Limb (tissue), 2 donors: Measurements from ENCODE around the gene CEP131.

Experiments
- DNase-seq, 2 donors: peaks; one replicate each; pipeline ENCODE4 v3.0.0-alpha.2; 2016; ENCODE audit errors: extremely low spot score in 2 of 2

Gene CEP131

DNA sequence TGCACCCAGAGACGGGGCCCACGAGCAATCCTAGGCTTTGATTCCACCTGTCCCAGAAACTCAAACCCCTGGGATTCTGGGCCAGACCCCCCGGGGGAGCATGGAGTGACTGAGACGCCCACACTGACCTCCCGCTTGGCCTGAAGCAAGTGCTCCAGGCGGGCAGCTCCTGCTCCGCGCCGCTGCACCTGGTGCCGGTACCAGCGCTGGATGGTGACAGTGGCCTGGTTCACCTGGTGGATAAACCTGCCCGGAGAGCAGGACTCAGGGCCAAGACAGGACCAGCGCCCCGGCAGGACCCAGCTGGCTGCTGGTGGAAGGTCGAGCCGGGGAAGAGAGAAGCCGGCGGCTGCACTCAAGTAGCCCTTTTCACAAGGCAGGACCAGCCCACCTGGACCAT lies 22.6 kb downstream of the CEP131 start:
- DNase-seq, result no peak

DNA sequence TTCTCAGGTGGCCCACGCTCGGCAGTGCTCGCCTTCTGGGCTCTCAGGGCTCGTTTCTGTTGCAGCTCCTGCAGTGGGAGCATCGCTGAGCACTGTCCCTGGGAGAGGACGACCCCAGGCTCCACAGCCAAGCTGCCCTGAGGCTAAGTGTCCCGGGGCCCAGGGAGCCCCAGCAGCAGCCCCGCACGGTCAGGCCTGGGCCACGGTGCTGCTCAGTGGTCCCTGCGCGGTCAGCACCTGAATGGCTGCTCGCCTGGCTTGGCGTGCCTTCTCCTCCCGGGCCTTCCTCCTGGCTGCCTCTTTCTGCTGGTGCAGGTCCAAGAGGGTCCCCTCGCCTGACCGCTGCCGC lies 23.3 kb downstream of the CEP131 start:
- no peak for DNase-seq

DNA sequence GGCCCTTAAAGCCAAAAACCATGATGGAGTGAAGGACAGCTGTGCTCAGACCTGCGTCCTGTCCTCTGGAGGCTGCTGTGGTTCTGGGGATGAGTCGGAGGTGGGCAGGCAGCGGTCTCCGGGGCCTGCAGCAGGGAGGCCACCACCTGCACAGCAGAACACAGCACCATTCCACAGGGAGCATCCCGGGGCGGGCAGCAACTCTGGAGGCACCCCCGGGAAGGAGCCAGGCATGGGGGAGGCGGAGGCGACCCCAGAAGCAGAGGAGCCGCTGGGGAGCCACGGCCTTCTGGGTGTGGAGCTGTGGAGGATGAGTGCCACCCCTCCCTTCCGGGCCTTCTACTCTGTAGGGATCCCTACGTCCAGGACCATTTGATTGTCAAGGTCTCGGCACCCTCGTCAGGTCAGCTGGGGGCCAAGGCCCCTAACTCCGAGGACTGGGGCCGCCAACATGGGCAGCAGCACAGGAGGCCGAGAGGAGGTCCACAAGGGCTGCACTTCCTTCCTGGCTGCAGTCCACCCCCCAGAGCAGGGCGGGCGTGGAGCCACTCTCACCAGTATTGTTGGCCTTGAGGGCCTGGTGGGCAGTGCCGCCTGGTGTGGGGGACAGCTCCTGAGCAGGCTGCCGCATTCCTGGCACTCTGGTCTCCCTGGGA lies 23.8 kb downstream of the CEP131 start:
- DNase-seq, result no peak

DNA sequence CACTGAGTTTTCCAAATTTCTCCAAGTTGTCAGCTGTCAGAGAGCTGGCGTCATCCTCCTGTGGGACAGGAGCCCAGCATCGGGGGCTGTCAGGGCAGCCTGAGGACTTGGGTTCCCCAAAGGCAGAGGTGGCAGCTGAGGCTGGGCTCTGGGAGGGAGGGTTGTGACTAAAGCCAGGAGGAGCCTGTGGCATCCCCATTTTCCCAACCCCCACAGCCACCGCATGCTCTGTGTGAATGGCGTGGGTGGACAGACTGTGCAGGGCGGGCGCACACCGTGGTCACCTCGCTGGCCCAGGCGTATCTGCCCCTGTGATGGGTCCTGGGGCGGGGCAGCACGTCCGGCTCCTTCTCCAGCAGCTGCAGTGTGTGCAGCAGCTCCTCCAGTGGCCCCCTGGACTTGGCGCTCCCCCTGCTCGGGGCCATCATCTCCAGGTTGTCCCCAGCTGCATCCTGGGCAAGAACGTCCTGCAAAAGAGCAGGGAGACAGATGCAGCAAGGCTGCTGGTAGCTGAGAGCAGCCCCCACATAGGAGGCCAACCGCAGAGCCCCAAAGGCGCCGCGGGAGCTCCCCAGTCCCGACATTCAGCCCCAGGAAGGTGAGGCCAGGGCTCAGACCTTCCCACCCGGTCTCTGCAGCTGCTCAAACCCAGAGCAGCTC lies 24.8 kb downstream of the CEP131 start:
- DNase-seq, result no peak

DNA sequence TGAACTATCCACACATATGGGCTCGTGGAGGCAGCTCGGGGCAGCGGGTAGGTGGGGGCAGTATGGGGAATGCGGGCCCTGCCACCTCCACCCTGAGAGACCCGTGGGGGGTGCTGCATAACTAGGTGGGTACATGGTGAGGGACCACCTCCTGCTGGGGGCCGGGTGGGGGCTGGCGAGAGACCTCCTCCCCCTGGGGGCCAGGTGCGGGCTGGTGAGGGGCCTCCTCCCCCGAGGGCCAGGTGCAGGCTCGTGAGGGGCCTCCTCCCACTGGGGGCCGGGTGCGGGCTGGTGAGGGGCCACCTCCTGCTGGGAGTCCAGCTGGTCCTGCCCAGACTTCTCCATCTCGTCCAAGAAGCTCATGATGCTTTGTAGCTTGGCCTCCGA lies 25.4 kb downstream of the CEP131 start:
- no peak for DNase-seq

DNA sequence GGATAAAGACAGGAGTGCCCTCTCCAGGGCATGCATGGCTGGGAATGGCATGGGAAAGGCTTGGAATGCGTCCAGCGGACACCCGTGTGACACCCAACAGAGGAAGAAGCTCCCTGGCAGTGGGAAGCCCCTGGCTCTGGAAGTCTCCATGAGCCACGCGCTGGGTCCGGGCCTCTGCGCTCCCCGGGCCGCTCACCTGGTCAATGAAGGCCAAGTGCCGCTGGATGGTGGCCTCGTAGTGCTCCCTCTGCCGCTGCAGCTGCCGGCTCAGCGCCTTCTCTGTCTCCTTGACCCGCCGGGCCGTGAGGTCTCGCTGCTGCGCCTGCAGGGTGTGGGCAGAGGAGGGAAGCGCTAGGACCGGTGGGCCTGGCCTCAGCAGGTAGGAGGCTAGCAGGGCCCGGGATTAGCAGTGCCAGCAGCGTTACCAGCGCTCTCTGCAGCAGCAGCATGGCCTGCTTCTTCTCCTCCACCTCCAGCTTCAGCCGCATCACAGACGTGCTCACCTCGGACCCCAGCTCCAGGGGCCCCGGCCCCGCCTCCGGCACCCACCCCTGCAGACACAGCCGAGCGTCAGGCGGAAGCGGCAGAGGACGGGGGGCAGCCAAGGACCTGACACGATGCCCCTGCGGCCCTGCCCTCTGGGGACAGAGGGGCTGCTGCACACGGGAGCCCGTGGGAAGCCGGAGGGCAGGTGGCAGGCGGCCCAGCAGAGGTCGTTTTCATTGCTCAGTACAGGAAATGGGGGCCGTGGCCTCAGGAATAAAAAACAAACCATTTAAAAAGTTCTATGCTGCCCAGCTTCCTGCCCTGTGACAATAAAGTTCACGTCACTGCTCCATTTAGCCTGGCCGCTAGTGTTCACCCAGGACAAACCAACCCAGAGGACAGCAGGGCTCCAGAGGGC lies 26.0 kb downstream of the CEP131 start:
- DNase-seq, result no peak

DNA sequence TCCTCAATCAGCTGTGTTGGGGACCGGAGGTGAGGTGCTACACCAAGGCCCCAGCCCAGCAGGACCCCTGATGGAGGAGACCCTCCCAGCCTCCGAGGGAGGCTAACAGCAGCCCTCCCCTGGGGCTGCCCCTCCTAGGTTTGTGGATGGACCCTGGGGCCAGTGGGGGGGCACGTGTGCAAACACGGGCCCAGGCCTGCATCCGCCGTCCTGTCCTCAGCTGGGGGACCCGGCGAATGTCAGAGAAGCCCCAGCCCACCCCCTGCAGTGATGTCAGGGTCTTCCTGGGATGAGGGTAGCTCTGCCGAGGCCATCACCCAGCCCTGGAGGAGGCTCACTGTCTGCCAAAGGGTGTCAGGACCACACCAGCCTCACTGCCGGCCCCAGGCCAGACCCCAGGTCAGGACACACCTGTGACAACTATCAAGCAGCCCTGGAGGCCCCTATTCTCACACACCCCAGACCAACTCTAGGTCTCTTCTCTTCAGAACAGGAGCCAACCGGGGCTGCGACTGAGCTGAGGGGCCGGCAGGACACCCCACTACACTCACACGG lies 26.7 kb downstream of the CEP131 start:
- no peak for DNase-seq

DNA sequence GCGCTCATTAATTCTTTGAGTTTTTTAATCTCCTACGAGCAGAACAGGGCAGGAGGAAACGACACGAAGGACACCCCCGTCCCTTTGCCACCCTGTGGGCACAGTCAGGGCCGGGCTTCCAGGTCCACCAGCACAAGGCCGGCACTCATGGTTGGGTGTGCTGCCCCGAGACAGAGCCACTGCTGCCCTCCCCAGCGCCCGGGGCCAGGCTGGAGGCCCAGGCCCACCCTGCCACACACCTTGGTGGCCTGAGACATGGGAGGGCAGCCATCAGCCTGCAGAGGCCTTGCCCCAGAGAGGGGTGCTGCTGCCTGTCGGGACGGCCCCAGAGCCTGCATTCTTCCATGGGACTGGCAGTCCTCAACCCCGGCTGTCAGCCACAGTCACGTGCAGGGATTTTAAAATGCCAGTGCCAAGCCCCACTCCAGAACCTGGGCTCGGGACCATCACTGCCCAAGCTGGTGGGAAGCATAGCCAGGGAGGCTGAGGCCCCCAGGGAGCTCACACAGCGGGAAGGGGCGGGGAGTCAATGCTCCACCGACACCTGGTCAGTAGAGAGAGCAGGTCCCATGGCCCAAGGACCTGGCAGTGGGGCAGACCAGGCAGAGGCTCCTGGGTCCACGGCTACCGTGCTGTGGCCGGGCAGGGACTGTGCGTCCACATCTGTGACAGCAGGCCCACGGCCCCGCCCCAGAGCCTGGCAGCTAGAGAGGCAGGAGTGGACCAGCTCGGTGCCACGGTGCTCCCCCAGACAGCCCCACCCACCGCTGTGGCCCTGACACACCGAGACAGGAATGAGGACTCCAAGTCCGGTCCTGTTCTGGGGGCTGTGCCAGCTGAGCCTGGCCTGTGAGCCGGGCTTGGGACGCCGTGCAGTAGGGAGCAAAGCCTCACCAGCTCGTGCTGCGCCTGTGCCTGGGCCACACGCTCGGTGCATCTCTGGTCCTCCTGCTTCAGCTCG lies 27.5 kb downstream of the CEP131 start:
- no peak for DNase-seq

DNA sequence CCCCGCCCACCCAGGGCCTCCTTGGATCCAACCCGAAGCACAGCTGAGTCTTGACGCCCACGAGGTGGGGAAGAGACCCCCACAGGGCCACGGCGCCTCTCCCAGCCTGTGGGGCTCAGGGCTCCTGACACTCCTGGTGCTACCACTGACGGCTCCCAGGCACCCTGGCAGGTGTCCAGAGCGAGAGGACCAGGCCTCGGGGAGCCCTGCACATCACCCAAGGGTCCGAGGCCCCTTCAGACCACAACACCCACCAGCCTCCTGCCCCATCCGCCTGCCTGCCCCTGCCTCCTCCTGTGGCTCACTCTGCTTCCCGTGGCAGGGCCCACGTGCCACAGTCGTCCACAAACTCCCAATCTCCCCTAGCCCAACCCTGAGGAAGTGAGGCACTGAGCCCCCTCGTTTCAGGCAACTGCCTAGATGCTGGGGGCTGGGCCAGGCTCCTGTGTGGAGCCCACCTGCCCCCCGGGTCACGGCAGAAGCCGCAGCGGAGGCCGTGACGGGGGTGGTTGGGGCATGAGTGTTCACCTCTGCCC lies 28.5 kb downstream of the CEP131 start:
- no peak for DNase-seq

DNA sequence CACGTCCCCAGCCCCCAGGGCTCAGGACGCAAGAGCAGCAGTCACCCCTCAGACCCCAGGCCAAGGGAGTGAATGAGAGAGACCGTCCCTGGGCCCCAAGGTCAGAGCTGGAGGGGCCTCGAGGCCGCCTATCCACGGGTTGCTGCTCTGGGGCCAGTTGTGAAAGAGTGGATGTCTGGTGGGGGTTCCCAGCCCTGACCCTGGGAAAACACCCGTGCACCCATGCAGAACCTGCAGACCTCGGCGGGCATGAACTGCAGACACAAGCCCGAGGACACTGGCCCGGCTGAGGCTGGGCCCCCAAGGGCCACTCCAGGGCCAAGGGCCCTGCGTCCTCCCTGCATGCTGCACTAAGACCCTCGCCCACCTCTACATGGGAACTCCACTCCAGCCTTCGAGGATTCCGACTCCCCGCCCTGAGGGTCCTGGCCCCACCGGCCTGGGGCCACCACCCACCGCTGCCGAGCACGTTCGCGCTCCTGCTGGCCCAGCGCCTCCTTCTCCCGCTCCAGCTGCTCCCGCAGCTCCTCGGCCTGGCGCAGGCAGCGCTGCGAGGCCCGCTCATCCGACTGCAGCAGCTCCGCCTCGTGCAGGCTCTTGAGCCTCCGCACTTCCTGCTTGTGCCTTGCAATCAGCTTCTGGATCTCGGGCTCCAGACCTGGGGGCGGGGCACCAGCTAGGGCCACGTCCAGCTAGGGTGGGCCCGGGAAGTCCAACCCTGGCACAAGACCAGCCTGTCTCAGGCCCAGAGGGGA lies 29.1 kb downstream of the CEP131 start:
- DNase-seq, result no peak

DNA sequence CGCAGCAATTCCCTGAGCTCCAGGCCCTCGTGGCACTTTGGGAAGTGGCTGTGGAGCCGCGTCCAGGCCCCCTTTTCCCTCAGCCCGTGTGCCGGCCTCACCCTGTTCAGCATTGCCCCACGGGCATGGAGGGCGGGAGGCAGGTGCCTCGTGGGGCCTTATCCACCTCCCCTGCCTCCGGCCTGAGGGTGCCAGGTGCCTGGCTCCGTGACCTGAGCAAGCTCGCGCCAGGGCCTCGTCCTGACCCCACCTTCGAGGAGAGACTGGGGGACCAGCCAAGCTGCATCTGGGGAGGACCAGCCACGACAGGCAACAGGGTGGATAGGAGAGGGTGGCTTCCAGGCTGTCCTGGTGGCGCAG lies 29.7 kb downstream of the CEP131 start:
- no peak for DNase-seq

DNA sequence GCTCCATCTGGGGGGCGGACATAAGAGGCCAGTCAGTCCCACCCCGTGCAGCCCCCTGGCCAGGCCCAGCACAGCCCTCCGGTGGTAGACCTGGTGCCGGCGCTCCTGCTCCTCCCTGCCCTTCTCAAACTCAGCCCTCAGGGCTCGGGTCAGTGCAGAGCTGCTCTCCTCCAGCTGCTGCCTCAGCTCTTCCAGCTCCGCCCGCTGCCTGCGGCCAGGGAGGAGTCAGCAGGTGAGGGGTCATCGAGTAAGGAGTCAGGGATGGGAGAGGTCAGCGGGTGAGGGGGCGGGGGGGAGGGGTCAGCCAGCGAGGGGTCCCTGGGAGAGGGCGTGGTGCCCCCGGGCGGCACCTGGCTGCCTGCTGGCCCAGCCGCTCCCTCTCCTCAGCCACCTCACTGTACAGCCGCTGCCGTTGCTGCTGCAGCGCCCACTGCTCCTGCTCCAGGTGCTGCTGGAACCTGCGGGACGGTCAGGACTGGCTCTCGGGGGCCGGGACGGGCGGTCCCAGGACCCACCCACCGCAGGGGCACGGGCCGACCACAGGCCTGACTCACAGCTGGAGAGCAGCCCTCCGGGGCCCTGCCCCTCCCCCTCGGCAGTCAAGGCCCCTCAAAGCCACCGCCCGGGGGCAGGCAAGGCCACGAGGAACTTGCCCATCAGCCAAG lies 30.2 kb downstream of the CEP131 start:
- DNase-seq, result no peak

DNA sequence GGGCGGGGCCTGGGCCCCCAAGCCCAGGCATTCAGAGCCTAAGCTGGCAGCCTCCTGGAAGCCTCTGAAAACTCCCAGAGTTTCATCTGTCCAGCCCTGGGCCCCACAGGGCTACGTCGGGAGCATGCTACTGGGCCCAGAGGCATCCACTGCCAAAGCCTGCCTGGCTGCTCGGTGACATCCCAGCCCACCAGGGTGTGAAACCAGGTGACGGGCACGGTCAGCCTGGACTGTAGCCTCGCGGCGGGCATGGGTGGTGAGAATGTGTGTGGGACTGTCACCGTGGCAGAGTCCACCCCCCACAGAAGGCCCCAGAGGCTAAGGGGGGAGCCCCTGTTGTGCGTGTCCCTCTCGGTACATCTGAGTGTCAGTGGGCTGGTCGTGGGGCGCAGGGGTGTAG lies 31.1 kb downstream of the CEP131 start:
- no peak for DNase-seq

DNA sequence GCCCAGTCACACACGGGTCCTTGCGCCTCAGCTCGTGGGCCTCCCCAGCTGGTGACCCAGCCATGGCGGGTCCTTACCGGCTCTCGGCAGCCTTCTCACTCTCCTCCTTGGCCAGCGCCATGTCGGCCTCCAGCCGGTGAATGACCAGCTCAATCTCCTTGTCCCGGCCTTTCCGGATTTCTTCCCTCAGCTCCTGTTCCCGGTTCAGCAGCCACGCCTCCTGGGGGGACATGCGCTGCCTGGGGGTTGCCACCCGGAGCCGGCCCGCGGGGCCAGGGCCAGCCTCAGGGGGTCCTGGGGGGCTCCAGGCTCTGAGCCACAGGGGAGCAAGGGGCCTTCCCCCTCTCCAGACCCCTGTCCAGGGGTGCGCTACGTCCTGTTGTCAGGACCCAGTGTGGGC lies 31.6 kb downstream of the CEP131 start:
- no peak for DNase-seq

DNA sequence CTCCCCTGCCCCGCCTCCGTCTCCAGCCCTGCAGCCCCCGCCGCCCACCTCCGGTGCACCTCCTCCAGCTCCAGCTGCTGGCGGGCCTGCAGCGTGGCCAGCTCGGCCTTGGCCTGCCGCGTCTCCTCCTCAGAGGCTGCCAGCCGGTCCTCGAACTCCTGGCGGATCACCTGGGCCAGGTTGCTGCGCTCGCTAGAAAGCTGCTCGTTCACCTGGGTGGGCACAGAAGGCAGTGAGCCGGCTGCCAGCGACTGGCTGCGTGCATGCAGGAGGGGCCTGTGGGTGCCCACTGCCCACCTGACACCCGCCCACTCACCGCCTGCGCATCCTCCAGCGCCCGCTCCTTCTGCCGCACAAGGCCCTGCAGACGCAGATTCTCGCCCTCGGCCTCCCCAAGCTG lies 32.2 kb downstream of the CEP131 start:
- DNase-seq, result no peak

DNA sequence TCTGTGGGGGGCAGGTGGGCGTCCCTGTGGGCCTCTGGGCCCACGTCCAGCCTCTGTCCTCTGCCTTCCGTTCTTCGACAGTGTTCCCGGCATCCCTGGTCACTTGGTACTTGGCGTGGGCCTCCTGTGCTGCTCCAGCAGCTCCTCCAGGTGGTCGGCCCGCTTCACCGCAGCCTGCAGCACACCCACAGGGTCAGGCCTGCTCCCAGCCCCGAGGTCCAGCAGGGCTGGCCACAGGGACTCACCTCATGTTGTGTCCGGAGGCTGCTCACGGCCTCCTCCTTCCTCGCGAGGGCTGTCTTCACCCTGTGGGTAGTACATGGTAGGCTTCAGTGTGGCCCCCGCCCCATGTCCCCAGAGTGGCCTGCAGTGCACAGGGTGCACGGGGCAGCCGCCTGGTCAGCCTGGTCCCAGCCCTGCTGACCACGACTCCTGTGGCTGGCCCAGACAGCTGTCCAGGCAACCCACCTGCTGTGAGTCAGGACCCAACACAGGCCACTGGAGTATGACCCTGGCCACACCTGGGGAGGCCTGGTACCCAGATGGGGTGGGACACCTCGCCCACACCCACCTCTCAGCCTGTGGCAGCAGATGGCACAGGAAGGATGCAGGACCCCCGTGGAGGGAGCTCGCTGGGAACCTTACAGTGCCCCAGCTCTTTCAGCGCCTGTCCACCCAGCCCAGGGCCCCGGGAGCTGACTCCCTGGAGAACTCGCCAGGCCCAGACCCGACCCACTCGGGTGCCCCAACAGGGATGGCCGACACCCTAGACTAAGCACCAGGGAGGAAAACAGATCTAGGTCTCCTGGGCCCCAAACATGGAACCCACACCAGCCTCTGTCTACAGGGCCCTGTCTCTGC lies 32.9 kb downstream of the CEP131 start:
- DNase-seq, result no peak

DNA sequence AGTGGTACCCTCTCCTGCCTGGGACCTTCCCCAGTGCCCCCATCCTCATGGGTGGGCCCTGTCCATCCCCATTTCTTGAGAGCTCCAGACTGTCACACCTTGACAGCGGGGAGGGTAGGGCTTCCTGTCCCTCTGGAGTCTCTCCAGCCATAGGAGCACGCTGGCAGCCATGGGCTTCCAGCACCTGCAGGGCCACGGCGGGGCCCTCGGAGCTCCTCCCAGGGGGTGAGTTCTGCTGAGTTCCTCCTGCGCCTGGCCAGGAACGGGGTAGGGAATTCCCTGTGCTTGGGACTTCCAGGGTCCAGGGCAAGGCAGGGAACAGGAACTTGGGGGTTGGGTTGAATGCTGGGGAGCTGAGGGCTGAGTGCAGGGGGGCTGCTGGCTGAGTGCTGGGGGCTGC lies 33.7 kb downstream of the CEP131 start:
- DNase-seq, result no peak

DNA sequence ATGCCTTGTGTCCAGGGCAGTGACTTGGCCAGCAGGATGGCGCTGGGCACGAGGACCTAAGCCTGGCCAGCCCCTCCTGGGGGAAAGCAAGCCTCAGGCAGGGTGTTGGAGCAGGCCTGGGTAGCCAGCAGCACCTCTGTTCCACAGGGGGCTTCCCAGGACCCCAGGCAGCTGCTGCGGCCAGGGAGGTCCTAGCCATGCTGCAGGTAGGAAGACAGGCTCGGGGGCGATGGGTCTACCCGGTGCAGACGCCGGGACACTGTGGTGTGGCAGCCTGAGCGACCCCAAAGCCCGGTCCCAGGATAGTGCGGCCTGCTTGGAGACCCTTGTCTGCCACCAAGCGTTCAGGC lies 34.3 kb downstream of the CEP131 start:
- DNase-seq, result no peak
